HepG2 (cell line): ENCODE results near the gene PRKACB.

Source experiments
- HDAC2 ChIP-seq: sonication (generic); formaldehyde crosslinking; IDR thresholded peaks from 2 replicates; pipeline ENCODE4 v1.4.0; 2020; ENCODE audit warnings: missing genetic modification reagents
- RBM39 ChIP-seq: fragments of 200-400 bp; formaldehyde crosslinking; IDR thresholded peaks from one replicate; pipeline ENCODE4 v1.6.1; 2018; ENCODE audit warnings: antibody characterized with exemption, mild to moderate bottlenecking, low read depth, low read length; ENCODE audit not compliant: poor library complexity, severe bottlenecking
- ZBTB7A ChIP-seq: sonication (generic); formaldehyde crosslinking; IDR thresholded peaks from 2 replicates; pipeline ENCODE4 v1.8.0; 2022; ENCODE audit warnings: mild to moderate bottlenecking, missing genetic modification reagents
- ZHX1 ChIP-seq: sonication (generic); formaldehyde crosslinking; IDR thresholded peaks from 2 replicates; pipeline ENCODE4 v1.8.1; 2022; ENCODE audit warnings: low read depth, mild to moderate bottlenecking, missing genetic modification reagents
- ZKSCAN5 ChIP-seq: sonication (generic); formaldehyde crosslinking; IDR thresholded peaks from 2 replicates; pipeline ENCODE4 v1.5.1; 2020; ENCODE audit warnings: mild to moderate bottlenecking, missing genetic modification reagents
- ZNF274 ChIP-seq: sonication (generic); formaldehyde crosslinking; IDR thresholded peaks from 2 replicates; pipeline ENCODE4 v1.5.1; 2020; ENCODE audit warnings: mild to moderate bottlenecking, missing genetic modification reagents
- ZNF318 ChIP-seq: sonication (generic); formaldehyde crosslinking; IDR thresholded peaks from 2 replicates; pipeline ENCODE4 v1.4.0; 2020; ENCODE audit warnings: mild to moderate bottlenecking, missing genetic modification reagents
- ZNF660 ChIP-seq: sonication (generic); formaldehyde crosslinking; IDR thresholded peaks from 2 replicates; pipeline ENCODE4 v1.5.1; 2020; ENCODE audit warnings: mild to moderate bottlenecking, low read depth, missing genetic modification reagents, borderline replicate concordance

- TF ChIP-seq RBM39 (no peak), ZNF318 (CRISPR knock-in tag) (no peak), ZKSCAN5 (CRISPR knock-in tag) (no peak), ZNF660 (CRISPR knock-in tag) (no peak), ZBTB7A (no peak), HDAC2 (CRISPR knock-in tag) (no peak), ZHX1 (CRISPR knock-in tag) (no peak), ZNF274 (CRISPR knock-in tag) (no peak)
Measured at GRCh38 chr1:84171481-84171880, 27.4 kb downstream of the PRKACB start.
